ENCODE data around the gene DISC1.
"Not testable (repeated sequence)": the region's sequence is repeated elsewhere in the genome, so short reads cannot be mapped to it uniquely, and the experiment has no call there.

The DISC1 gene

GRCh38 chr1:231642061-231642460 is 15.5 kb downstream of the DISC1 start:
- no CpG with 5 or more reads among the region's 36 CpGs for WGBS, 2 donors (ENCODE audit: extremely low coverage in 2 of 2, insufficient read length in 2 of 2, insufficient replicate concordance in 1 of 2)
- not testable (repeated sequence) for H4K8ac ChIP-seq (ENCODE audit: low read depth, low read length); DNase-seq (ENCODE audit: low spot score); H3K4me1 ChIP-seq (ENCODE audit: control insufficient read depth in 2 of 2, insufficient read depth in 1 of 2, low read depth in 1 of 2, low read length in 2 of 2); H3K4me2 ChIP-seq (ENCODE audit: insufficient read depth, low read length, poor library complexity, severe bottlenecking); H3K9me3 ChIP-seq (replicated peaks in 1 of 2; ENCODE audit: control insufficient read depth in 2 of 2, insufficient read depth in 1 of 2, low read depth in 1 of 2, low read length in 2 of 2); H3K9ac ChIP-seq (ENCODE audit: low read depth, low read length, poor library complexity); H3K27ac ChIP-seq (replicated peaks; ENCODE audit: low read length); H3K14ac ChIP-seq (ENCODE audit: low read length); H3K4me3 ChIP-seq (ENCODE audit: low read length in 2 of 2); H2BK5ac ChIP-seq (ENCODE audit: low read length); H3K79me1 ChIP-seq (ENCODE audit: low read depth, low read length); H3K36me3 ChIP-seq (replicated peaks in 1 of 2; ENCODE audit: control insufficient read depth in 2 of 2, insufficient read depth in 2 of 2, low read length in 2 of 2); H2BK120ac ChIP-seq (ENCODE audit: low read depth, low read length); H4K91ac ChIP-seq (ENCODE audit: low read depth, low read length, poor library complexity); H2BK12ac ChIP-seq (ENCODE audit: low read length); H2AFZ ChIP-seq (ENCODE audit: low read length); H2BK15ac ChIP-seq (ENCODE audit: low read length); H3K4ac ChIP-seq (ENCODE audit: low read length); H3K23ac ChIP-seq (ENCODE audit: low read depth, low read length, poor library complexity); H2AK5ac ChIP-seq (ENCODE audit: low read depth, low read length); H3K27me3 ChIP-seq (ENCODE audit: control insufficient read depth in 3 of 3, insufficient read depth in 3 of 3, low read depth in 1 of 3, low read length in 3 of 3); H3K18ac ChIP-seq (ENCODE audit: low read length)

GRCh38 chr1:231642618-231643017 is 16.0 kb downstream of the DISC1 start:
- H3K23ac ChIP-seq (ENCODE audit: low read depth, low read length, poor library complexity): no peak overlapping the region
- no peak for DNase-seq (ENCODE audit: low spot score)
- no peak overlapping the region for H2AFZ ChIP-seq (ENCODE audit: low read length)
- H3K18ac ChIP-seq (ENCODE audit: low read length): no peak overlapping the region
- no peaks in the 10 kb centered on the region for H3K36me3 ChIP-seq (replicated peaks in 1 of 2; ENCODE audit: control insufficient read depth in 2 of 2, insufficient read depth in 2 of 2, low read length in 2 of 2)
- no peak overlapping the region for H3K4me2 ChIP-seq (ENCODE audit: insufficient read depth, low read length, poor library complexity, severe bottlenecking)
- no peak overlapping the region for H3K4me3 ChIP-seq (ENCODE audit: low read length in 2 of 2)
- H3K27ac ChIP-seq (replicated peaks; ENCODE audit: low read length): no peak overlapping the region
- no peak overlapping the region for H3K9ac ChIP-seq (ENCODE audit: low read depth, low read length, poor library complexity)
- H3K4me1 ChIP-seq (ENCODE audit: control insufficient read depth in 2 of 2, insufficient read depth in 1 of 2, low read depth in 1 of 2, low read length in 2 of 2): no peaks in the 10 kb centered on the region
- no peak overlapping the region for H2BK12ac ChIP-seq (ENCODE audit: low read length)
- no peaks in the 10 kb centered on the region for H3K79me1 ChIP-seq (ENCODE audit: low read depth, low read length)
- no peaks in the 10 kb centered on the region for H3K9me3 ChIP-seq (replicated peaks in 1 of 2; ENCODE audit: control insufficient read depth in 2 of 2, insufficient read depth in 1 of 2, low read depth in 1 of 2, low read length in 2 of 2)
- H4K91ac ChIP-seq (ENCODE audit: low read depth, low read length, poor library complexity): no peak overlapping the region
- H4K8ac ChIP-seq (ENCODE audit: low read depth, low read length): no peak overlapping the region
- no peak overlapping the region for H2BK15ac ChIP-seq (ENCODE audit: low read length)
- no peak overlapping the region for H2BK5ac ChIP-seq (ENCODE audit: low read length)
- WGBS, 2 donors (ENCODE audit: extremely low coverage in 2 of 2, insufficient read length in 2 of 2, insufficient replicate concordance in 1 of 2): no CpG with 5 or more reads among the region's 2 CpGs
- no peak overlapping the region for H3K4ac ChIP-seq (ENCODE audit: low read length)
- H3K14ac ChIP-seq (ENCODE audit: low read length): no peak overlapping the region
- no peak overlapping the region for H2AK5ac ChIP-seq (ENCODE audit: low read depth, low read length)
- no peak overlapping the region for H2BK120ac ChIP-seq (ENCODE audit: low read depth, low read length)
- H3K27me3 ChIP-seq (ENCODE audit: control insufficient read depth in 3 of 3, insufficient read depth in 3 of 3, low read depth in 1 of 3, low read length in 3 of 3): no peaks in the 10 kb centered on the region

GRCh38 chr1:231643071-231643934 is 16.7 kb downstream of the DISC1 start:
- H3K4ac ChIP-seq (ENCODE audit: low read length): no peak overlapping the region
- H3K27ac ChIP-seq (replicated peaks; ENCODE audit: low read length): no peak overlapping the region
- no peak overlapping the region for H3K14ac ChIP-seq (ENCODE audit: low read length)
- no peak overlapping the region for H2AK5ac ChIP-seq (ENCODE audit: low read depth, low read length)
- H2BK120ac ChIP-seq (ENCODE audit: low read depth, low read length): no peak overlapping the region
- no peak overlapping the region for H2BK12ac ChIP-seq (ENCODE audit: low read length)
- H3K4me3 ChIP-seq (ENCODE audit: low read length in 2 of 2): no peak overlapping the region
- H4K91ac ChIP-seq (ENCODE audit: low read depth, low read length, poor library complexity): no peak overlapping the region
- H3K27me3 ChIP-seq (ENCODE audit: control insufficient read depth in 3 of 3, insufficient read depth in 3 of 3, low read depth in 1 of 3, low read length in 3 of 3): no peaks in the 10 kb centered on the region
- no peaks in the 10 kb centered on the region for H3K79me1 ChIP-seq (ENCODE audit: low read depth, low read length)
- H3K4me2 ChIP-seq (ENCODE audit: insufficient read depth, low read length, poor library complexity, severe bottlenecking): no peak overlapping the region
- H2BK15ac ChIP-seq (ENCODE audit: low read length): no peak overlapping the region
- WGBS, 2 donors (ENCODE audit: extremely low coverage in 2 of 2, insufficient read length in 2 of 2, insufficient replicate concordance in 1 of 2): no CpG with 5 or more reads among the region's 13 CpGs
- no peaks in the 10 kb centered on the region for H3K9me3 ChIP-seq (replicated peaks in 1 of 2; ENCODE audit: control insufficient read depth in 2 of 2, insufficient read depth in 1 of 2, low read depth in 1 of 2, low read length in 2 of 2)
- H3K9ac ChIP-seq (ENCODE audit: low read depth, low read length, poor library complexity): no peak overlapping the region
- H3K23ac ChIP-seq (ENCODE audit: low read depth, low read length, poor library complexity): no peak overlapping the region
- H2AFZ ChIP-seq (ENCODE audit: low read length): no peak overlapping the region
- H4K8ac ChIP-seq (ENCODE audit: low read depth, low read length): no peak overlapping the region
- H3K18ac ChIP-seq (ENCODE audit: low read length): no peak overlapping the region
- no peak overlapping the region for H2BK5ac ChIP-seq (ENCODE audit: low read length)
- no peaks in the 10 kb centered on the region for H3K4me1 ChIP-seq (ENCODE audit: control insufficient read depth in 2 of 2, insufficient read depth in 1 of 2, low read depth in 1 of 2, low read length in 2 of 2)
- no peaks in the 10 kb centered on the region for H3K36me3 ChIP-seq (replicated peaks in 1 of 2; ENCODE audit: control insufficient read depth in 2 of 2, insufficient read depth in 2 of 2, low read length in 2 of 2)
- DNase-seq (ENCODE audit: low spot score): no peak

GRCh38 chr1:231643935-231644237 is 17.3 kb downstream of the DISC1 start:
- Histone ChIP-seq H2BK5ac (ENCODE audit: low read length) (no peak overlapping the region), H3K23ac (ENCODE audit: low read depth, low read length, poor library complexity) (no peak overlapping the region), H3K9me3 (replicated peaks in 1 of 2; ENCODE audit: control insufficient read depth in 2 of 2, insufficient read depth in 1 of 2, low read depth in 1 of 2, low read length in 2 of 2) (no peaks in the 10 kb centered on the region)

More at GRCh38 chr1:231643935-231644237, 17.3 kb downstream of the DISC1 start:
- no peaks in the 10 kb centered on the region for H3K79me1 ChIP-seq (ENCODE audit: low read depth, low read length)
- H3K27ac ChIP-seq (replicated peaks; ENCODE audit: low read length): no peak overlapping the region
- H2AK5ac ChIP-seq (ENCODE audit: low read depth, low read length): no peak overlapping the region
- H3K4ac ChIP-seq (ENCODE audit: low read length): no peak overlapping the region
- no peak overlapping the region for H4K91ac ChIP-seq (ENCODE audit: low read depth, low read length, poor library complexity)
- no peaks in the 10 kb centered on the region for H3K36me3 ChIP-seq (replicated peaks in 1 of 2; ENCODE audit: control insufficient read depth in 2 of 2, insufficient read depth in 2 of 2, low read length in 2 of 2)
- H2BK15ac ChIP-seq (ENCODE audit: low read length): no peak overlapping the region
- H3K4me1 ChIP-seq (ENCODE audit: control insufficient read depth in 2 of 2, insufficient read depth in 1 of 2, low read depth in 1 of 2, low read length in 2 of 2): no peaks in the 10 kb centered on the region
- no peak overlapping the region for H3K9ac ChIP-seq (ENCODE audit: low read depth, low read length, poor library complexity)
- no peak overlapping the region for H2AFZ ChIP-seq (ENCODE audit: low read length)
- H3K4me2 ChIP-seq (ENCODE audit: insufficient read depth, low read length, poor library complexity, severe bottlenecking): no peak overlapping the region
- H2BK120ac ChIP-seq (ENCODE audit: low read depth, low read length): no peak overlapping the region
- no peak for DNase-seq (ENCODE audit: low spot score)
- no peak overlapping the region for H3K14ac ChIP-seq (ENCODE audit: low read length)
- no peaks in the 10 kb centered on the region for H3K27me3 ChIP-seq (ENCODE audit: control insufficient read depth in 3 of 3, insufficient read depth in 3 of 3, low read depth in 1 of 3, low read length in 3 of 3)
- no peak overlapping the region for H2BK12ac ChIP-seq (ENCODE audit: low read length)
- no peak overlapping the region for H3K4me3 ChIP-seq (ENCODE audit: low read length in 2 of 2)
- H3K18ac ChIP-seq (ENCODE audit: low read length): no peak overlapping the region
- no peak overlapping the region for H4K8ac ChIP-seq (ENCODE audit: low read depth, low read length)

Data from neuronal stem cell (in vitro differentiated cells).